SK-N-SH (cell line): Measurements from ENCODE around the gene PCYT1A. TPM values are rescaled to one million over a fixed set of nuclear protein-coding genes. Genes with fewer than 3 reads are reported as not detected.

ENCODE experiments used
- CTCF ChIA-PET: fragments of 300-600, 350-600 bp; formaldehyde crosslinking; extraction: SDS; loops from one replicate; lab custom pipeline; 2021; lab: Yijun Ruan, JAX
- POLR2A ChIA-PET: fragments of 350-600 bp; sonication (Branson Sonifier 250); formaldehyde crosslinking; extraction: SDS; loops from one replicate; lab custom pipeline; 2020; ENCODE audit warnings: antibody characterized with exemption, inconsistent platforms; lab: Yijun Ruan, JAX
- DNase-seq: peaks from one replicate; pipeline ENCODE4 v3.0.0; 2012
- H2AFZ ChIP-seq: fragments of 200-600 bp; sonication (generic); 2 replicates; pipeline ENCODE4 v1.8.1; 2016; ENCODE audit warnings: antibody characterized with exemption, mild to moderate bottlenecking, low read depth
- H3F3A ChIP-seq: fragments of 200-600 bp; sonication (generic); replicated peaks from 2 replicates; pipeline ENCODE3; 2016; ENCODE audit warnings: antibody characterized with exemption, mild to moderate bottlenecking; ENCODE audit not compliant: insufficient read depth
- H3K27ac ChIP-seq, 2 experiments: fragments of 200-500 bp in 1 of 2; fragments of 200-600 bp in 1 of 2; sonication (Bioruptor generic) in 1 of 2; sonication (generic), shearing (Covaris generic) in 1 of 2; 2 replicates each; pipeline versions ENCODE4 v1.5.1 to v1.6.1; 2014 to 2016; ENCODE audit warnings: low read depth in 2 of 2, inconsistent platforms in 1 of 2, low read length in 1 of 2, mild to moderate bottlenecking in 1 of 2, mixed read lengths in 1 of 2
- H3K27me3 ChIP-seq: fragments of 200-600 bp; sonication (generic), shearing (Covaris generic); 2 replicates; pipeline ENCODE4 v1.6.1; 2016; ENCODE audit warnings: mixed run types; ENCODE audit not compliant: insufficient read depth
- H3K36me3 ChIP-seq, 2 experiments: fragments of 200-500 bp in 1 of 2; fragments of 200-600 bp in 1 of 2; sonication (Bioruptor generic) in 1 of 2; sonication (generic) in 1 of 2; replicated peaks in 1 of 2; 2 replicates each; pipeline versions ENCODE3 to v1.5.1; 2014 to 2016; ENCODE audit warnings: low read length in 1 of 2, mild to moderate bottlenecking in 1 of 2; ENCODE audit not compliant: insufficient read depth in 2 of 2, control insufficient read depth in 1 of 2
- H3K4me1 ChIP-seq, 2 experiments: fragments of 200-500 bp in 1 of 2; fragments of 200-600 bp in 1 of 2; sonication (Bioruptor generic) in 1 of 2; sonication (generic), shearing (Covaris generic) in 1 of 2; 2 replicates each; pipeline versions ENCODE4 v1.5.1 to v1.6.1; 2014 to 2016; ENCODE audit warnings: low read depth in 1 of 2, low read length in 1 of 2, mixed run types in 1 of 2; ENCODE audit not compliant: insufficient read depth in 2 of 2, control insufficient read depth in 1 of 2
- H3K4me2 ChIP-seq: fragments of 200-600 bp; sonication (generic), shearing (Covaris generic); 2 replicates; pipeline ENCODE4 v1.6.1; 2017; ENCODE audit warnings: mixed run types
- H3K4me3 ChIP-seq, 2 experiments: fragments of 200-500 bp in 1 of 2; fragments of 200-600 bp in 1 of 2; sonication (Bioruptor generic) in 1 of 2; sonication (generic), shearing (Covaris generic) in 1 of 2; 2 replicates each; pipeline versions ENCODE4 v1.5.1 to v1.8.1; 2014 to 2016; ENCODE audit warnings: low read depth in 2 of 2, inconsistent platforms in 1 of 2, low read length in 1 of 2, mild to moderate bottlenecking in 1 of 2, mixed read lengths in 1 of 2, moderate library complexity in 1 of 2
- H3K79me2 ChIP-seq: fragments of 200-600 bp; sonication (generic); 2 replicates; pipeline ENCODE4 v1.8.1; 2017; ENCODE audit warnings: mild to moderate bottlenecking; ENCODE audit not compliant: insufficient read depth
- H3K9ac ChIP-seq: fragments of 200-600 bp; sonication (generic); 2 replicates; pipeline ENCODE4 v1.6.1; 2017; ENCODE audit warnings: mixed run types
- H3K9me2 ChIP-seq: fragments of 200-600 bp; sonication (generic); 2 replicates; pipeline ENCODE4 v1.6.1; 2017; ENCODE audit warnings: mixed run types
- H3K9me3 ChIP-seq: fragments of 200-600 bp; sonication (generic); 2 replicates; pipeline ENCODE4 v1.6.1; 2017; ENCODE audit warnings: mixed run types, mild to moderate bottlenecking, moderate library complexity
- H4K20me1 ChIP-seq: fragments of 200-600 bp; sonication (generic); 2 replicates; pipeline ENCODE4 v1.6.1; 2017; ENCODE audit warnings: mild to moderate bottlenecking, mixed run types; ENCODE audit not compliant: insufficient read depth
- CHD2 ChIP-seq: fragments of 150-350 bp; IDR thresholded peaks from 2 replicates; pipeline ENCODE4 v1.6.1; 2018; ENCODE audit warnings: low read length; ENCODE audit not compliant: partially characterized antibody
- CTCF ChIP-seq: fragments of 200-600 bp; sonication (generic); IDR thresholded peaks from 2 replicates; pipeline ENCODE4 v1.6.1; 2017; ENCODE audit warnings: antibody characterized with exemption, mild to moderate bottlenecking, moderate library complexity
- ELF1 ChIP-seq: IDR thresholded peaks from 2 replicates; pipeline ENCODE4 v1.4.0; 2012
- EP300 ChIP-seq, 2 experiments: IDR thresholded peaks; 2 replicates each; pipeline versions ENCODE4 v1.4.0 to v1.6.1; 2012; ENCODE audit warnings: borderline replicate concordance in 1 of 2, low read depth in 1 of 2, low read length in 1 of 2
- EZH2phosphoT487 ChIP-seq: fragments of 200-600 bp; sonication (generic); IDR thresholded peaks from 2 replicates; pipeline ENCODE4 v1.6.1; 2017; ENCODE audit warnings: low read depth, mixed run types, mild to moderate bottlenecking, antibody characterized with exemption, moderate library complexity, borderline replicate concordance
- FOSL2 ChIP-seq: IDR thresholded peaks from 2 replicates; pipeline ENCODE4 v1.4.0; 2012; ENCODE audit warnings: low read depth, mild to moderate bottlenecking, moderate library complexity, borderline replicate concordance
- FOXM1 ChIP-seq: IDR thresholded peaks from 2 replicates; pipeline ENCODE4 v1.4.0; 2012; ENCODE audit warnings: low read depth, mild to moderate bottlenecking
- GATA2 ChIP-seq: sonication (generic); formaldehyde crosslinking; IDR thresholded peaks from 2 replicates; pipeline ENCODE4 v1.5.0; 2020; ENCODE audit warnings: mild to moderate bottlenecking, missing genetic modification reagents
- IRF3 ChIP-seq: fragments of 150-350 bp; IDR thresholded peaks from 2 replicates; pipeline ENCODE4 v1.6.1; 2016; ENCODE audit warnings: mild to moderate bottlenecking, low read depth, low read length
- MEF2A ChIP-seq: IDR thresholded peaks from 2 replicates; pipeline ENCODE4 v1.4.0; 2012; ENCODE audit warnings: low read depth, borderline replicate concordance
- MXI1 ChIP-seq: IDR thresholded peaks from 2 replicates; pipeline ENCODE4 v1.6.1; 2012; ENCODE audit warnings: mild to moderate bottlenecking, low read depth, low read length, improper control_type of control experiment
- NRF1 ChIP-seq: IDR thresholded peaks from 2 replicates; pipeline ENCODE4 v1.6.1; 2012; ENCODE audit warnings: low read depth, mild to moderate bottlenecking, low read length
- RAD21 ChIP-seq: IDR thresholded peaks from 2 replicates; pipeline ENCODE4 v1.6.1; 2012; ENCODE audit warnings: mild to moderate bottlenecking, low read length
- RCOR1 ChIP-seq: fragments of 150-350 bp; IDR thresholded peaks from 2 replicates; pipeline ENCODE4 v1.6.1; 2017; ENCODE audit warnings: antibody characterized with exemption, low read length
- RFX5 ChIP-seq: IDR thresholded peaks from 2 replicates; pipeline ENCODE4 v1.6.1; 2012; ENCODE audit warnings: mild to moderate bottlenecking, improper control_type of control experiment, low read length
- RXRA ChIP-seq: IDR thresholded peaks from 2 replicates; pipeline ENCODE4 v1.4.0; 2012; ENCODE audit warnings: low read depth, mild to moderate bottlenecking, borderline replicate concordance
- SIN3A ChIP-seq: IDR thresholded peaks from 2 replicates; pipeline ENCODE4 v1.6.1; 2012; ENCODE audit warnings: low read depth, mild to moderate bottlenecking, low read length, moderate library complexity, borderline replicate concordance
- SMC3 ChIP-seq: IDR thresholded peaks from 2 replicates; pipeline ENCODE4 v1.6.1; 2012; ENCODE audit warnings: low read depth, low read length, improper control_type of control experiment
- TEAD4 ChIP-seq: IDR thresholded peaks from 2 replicates; pipeline ENCODE4 v1.4.0; 2012; ENCODE audit warnings: mild to moderate bottlenecking, borderline replicate concordance; ENCODE audit not compliant: insufficient read depth
- USF2 ChIP-seq: fragments of 150-350 bp; IDR thresholded peaks from 2 replicates; pipeline ENCODE4 v1.6.1; 2017; ENCODE audit warnings: antibody characterized with exemption, low read length, low read depth, borderline replicate concordance
- YY1 ChIP-seq: IDR thresholded peaks from 2 replicates; pipeline ENCODE4 v1.4.0; 2012; ENCODE audit warnings: low read depth, mild to moderate bottlenecking
- WGBS: methylation state at CpG from one replicate; pipeline ENCODE4 v1.1.6; 2017; ENCODE audit warnings: low lambda C conversion rate; 5-methylcytosine and 5-hydroxymethylcytosine counted together
- polyA plus RNA-seq, 3 experiments: library from polyadenylated mRNA; depleted of rRNA; stranded (reverse); fragments of >200 nt; gene quantifications; 2 replicates each; pipeline ENCODE4 v1.2.3, GENCODE V29; 2012

The PCYT1A gene
- polyA plus RNA-seq, 1 of the 3 experiments (the other 2 are of a cell fraction) = 45.9 TPM

- Histone ChIP-seq H4K20me1 (no peaks in the 10 kb centered on the region), H3K36me3 (peaks cover 7 to 15% of the 10 kb centered on the region in 2 experiments), H3K9ac (no peak overlapping the region), H3K4me2 (no peak overlapping the region), H3K27me3 (no peaks in the 10 kb centered on the region), H3K4me3 (no peak overlapping the region), H3K9me3 (no peaks in the 10 kb centered on the region), H3K79me2 (no peaks in the 10 kb centered on the region), H3K9me2 (no peaks in the 10 kb centered on the region), H3F3A (peaks cover 3% of the 10 kb centered on the region), H3K27ac (no peak overlapping the region), H2AFZ (no peak overlapping the region), H3K4me1 (no peaks in the 10 kb centered on the region; a peak in 1 of 4 replicates)
- TF ChIP-seq MXI1 = no peak
- no peak for TF ChIP-seq EP300 (IDR thresholded peaks at IDR 0.05; ENCODE audit: borderline replicate concordance in 1 of 2, low read depth in 1 of 2, low read length in 1 of 2)
- TF ChIP-seq YY1 = no peak
- TF ChIP-seq CTCF = no peak
- TF ChIP-seq IRF3 = no peak
- no peak for TF ChIP-seq RXRA
- no peak for TF ChIP-seq FOXM1
- TF ChIP-seq RCOR1 = no peak
- ChIA-PET POLR2A (no interaction called here), CTCF (interaction anchor here (1.2 kb wide), 1 partner anchor 21 kb away, joined by 3 read pairs; no protein-coding TSS in a partner anchor)
- DNase-seq = no peak
- WGBS = 89% methylated on average over 8 of the region's 8 CpGs
These were observed 54.7 kb downstream of the PCYT1A start for GRCh38 chr3:196232882-196233251.

GRCh38 chr3:196232154-196232881 is 55.2 kb downstream of the PCYT1A start:
- Histone ChIP-seq H3K9me2 (no peaks in the 10 kb centered on the region), H3K79me2 (no peaks in the 10 kb centered on the region), H4K20me1 (no peaks in the 10 kb centered on the region), H3K27ac (no peak overlapping the region), H3K4me1 (no peaks in the 10 kb centered on the region; a peak in 1 of 4 replicates), H2AFZ (no peak overlapping the region), H3K9me3 (no peaks in the 10 kb centered on the region), H3F3A (peaks cover 3% of the 10 kb centered on the region), H3K36me3 (peaks cover 2 to 10% of the 10 kb centered on the region in 2 experiments), H3K4me2 (no peak overlapping the region), H3K9ac (no peak overlapping the region), H3K27me3 (no peaks in the 10 kb centered on the region), H3K4me3 (no peak overlapping the region)
- ChIA-PET CTCF (no interaction called here), POLR2A (no interaction called here)
- WGBS = 95% methylated on average over 12 of the region's 12 CpGs
- DNase-seq = no peak
- no peak for TF ChIP-seq RFX5
- no peak for TF ChIP-seq MEF2A
- no peak for TF ChIP-seq CTCF
- TF ChIP-seq CHD2 = no peak
- TF ChIP-seq MXI1 = no peak
- TF ChIP-seq EZH2phosphoT487 = no peak
- no peak for TF ChIP-seq ELF1
- no peak for TF ChIP-seq SMC3
- no peak for TF ChIP-seq FOSL2
- TF ChIP-seq TEAD4 = no peak
- no peak for TF ChIP-seq GATA2 (CRISPR knock-in tag)
- no peak for TF ChIP-seq NRF1
- TF ChIP-seq SIN3A = no peak
- no peak for TF ChIP-seq USF2
- TF ChIP-seq RAD21 = no peak
